GF-D8 (cell line): Measurements from ENCODE around the gene MEGF10.
"Not testable (repeated sequence)": the region's sequence is repeated elsewhere in the genome, so short reads cannot be mapped to it uniquely, and the experiment has no call there.

Experiments used
- DNase-seq: peaks from one replicate; lab custom pipeline; 2025; lab: John Stamatoyannopoulos, UW

Gene MEGF10

DNA sequence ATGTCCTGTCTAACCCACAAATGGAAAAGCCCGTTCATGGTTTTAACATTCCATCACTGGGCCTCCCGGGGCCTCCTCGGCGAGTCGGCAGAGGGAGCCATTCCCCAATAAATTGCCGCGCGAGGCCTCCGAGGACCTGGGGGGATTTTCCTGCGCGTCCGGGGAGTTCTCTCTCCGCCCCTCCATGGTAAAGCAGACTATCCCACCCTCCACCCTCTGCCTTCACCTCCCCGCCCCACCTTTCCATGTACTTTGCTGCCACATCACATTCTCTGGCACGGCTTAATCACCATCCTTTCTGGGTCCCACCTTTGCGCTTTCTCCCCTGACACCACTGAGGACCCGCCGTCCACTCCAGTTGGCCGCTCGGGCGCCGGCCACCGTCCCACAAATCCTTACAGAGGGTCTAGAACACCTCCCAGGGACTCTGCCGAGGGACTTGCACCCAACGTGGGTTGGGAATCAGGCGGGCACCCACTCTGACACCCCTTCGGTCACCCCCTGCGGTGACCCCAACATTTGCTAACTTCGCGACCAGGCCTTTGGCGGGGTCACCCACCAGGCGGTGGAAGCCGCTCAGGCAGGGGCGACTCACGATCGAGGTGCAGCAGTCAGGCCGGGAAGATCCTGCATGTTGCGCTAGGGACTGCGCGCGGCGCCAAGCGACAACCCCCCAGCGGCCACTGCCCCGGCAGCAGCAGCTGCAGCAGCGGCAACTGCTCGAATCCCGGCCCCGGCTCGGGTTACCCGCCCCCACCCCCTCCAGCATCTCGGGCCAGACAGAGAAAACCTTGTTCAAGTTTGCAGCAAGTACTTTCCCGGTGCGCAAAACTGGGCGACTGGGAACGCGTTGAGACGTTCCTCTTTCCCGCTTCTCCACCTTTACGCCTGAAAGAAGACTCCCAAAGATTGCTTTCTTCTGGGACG is at the start of gene MEGF10:
Gene MEGF10 (plus strand): TSS at position 778 of the 927 bp plus-strand sequence. CDS start 40,513 bp downstream, outside the sequence.
- no peak for DNase-seq

DNA sequence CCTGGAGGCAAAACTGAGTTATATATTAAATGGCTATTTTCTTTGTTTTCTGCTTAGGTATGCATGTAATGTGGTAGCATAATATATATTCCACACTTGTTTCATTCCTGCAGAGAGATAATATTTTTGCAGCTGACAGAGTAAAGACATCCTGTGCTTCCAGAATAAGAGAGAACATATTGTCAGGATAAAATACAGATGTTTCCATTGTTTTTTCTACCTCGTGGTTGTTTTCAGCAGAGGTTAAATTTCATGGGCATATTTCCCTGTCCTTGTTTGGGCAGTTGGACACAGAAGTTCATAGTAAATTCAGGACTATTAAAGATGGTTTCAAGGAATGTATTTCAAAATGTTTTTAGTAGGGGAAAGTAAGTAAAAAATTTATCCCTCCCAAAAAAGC is 47.6 kb upstream of the MEGF10 start:
- no peak for DNase-seq

DNA sequence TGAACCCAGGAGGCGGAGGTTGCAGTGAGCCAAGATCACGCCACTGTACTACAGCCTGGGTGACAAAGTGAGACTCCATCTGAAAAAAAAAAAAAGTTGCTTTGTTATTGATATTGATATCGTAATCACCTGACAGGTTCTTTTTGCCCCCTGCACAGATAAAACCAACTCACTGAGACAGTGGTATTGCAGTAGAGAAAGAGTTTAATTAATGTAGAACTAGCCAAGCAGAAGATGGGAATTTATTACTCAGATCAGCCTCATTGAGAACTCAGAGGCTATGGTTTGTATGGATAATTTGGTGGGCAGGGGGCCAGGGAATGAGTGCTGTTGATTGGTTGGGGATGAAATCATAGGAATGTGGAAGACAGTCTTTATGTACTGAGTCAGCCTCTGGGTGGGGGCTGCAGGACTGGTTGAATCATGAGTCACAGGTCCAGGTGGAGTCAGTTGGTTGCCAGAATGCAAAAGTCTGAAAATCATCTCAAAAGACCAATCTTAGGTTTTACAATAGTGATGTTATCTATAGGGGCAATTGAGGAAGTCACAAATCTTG is 35.8 kb upstream of the MEGF10 start:
- DNase-seq: no peak

DNA sequence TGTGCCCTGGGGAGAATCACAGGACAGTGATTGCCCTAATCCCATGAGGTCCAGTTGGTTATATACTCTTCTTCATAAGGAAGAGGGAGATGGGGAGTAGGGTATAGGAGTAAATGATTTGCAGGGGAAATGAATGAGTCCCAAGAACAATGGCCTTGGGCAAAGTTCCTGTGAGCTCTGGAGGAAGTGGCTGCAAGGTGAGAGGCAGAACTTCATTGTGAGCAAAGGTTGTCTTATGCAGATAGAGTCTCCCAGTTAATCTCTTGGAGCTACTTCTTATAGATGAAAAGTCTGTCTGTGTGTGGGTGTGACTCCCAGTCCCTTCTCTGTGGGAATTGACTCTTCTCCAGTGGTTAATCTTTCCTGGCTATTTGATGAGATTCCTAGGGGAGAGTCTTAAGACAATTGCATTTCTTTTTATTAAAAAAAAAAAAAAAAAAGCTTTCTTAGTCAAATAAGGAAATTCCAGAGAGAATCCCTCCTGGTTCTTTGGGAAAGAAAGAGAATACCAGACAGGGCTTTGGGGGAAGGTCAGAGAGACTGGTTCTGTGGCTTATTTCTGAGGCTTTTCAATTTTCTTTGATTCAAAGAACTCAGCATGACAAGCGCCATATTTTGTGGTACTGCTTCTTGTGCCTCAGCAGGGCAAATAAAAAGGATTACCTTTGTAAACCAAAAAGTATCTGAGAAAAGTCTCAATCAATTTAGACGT is 33.6 kb upstream of the MEGF10 start:
- DNase-seq: no peak

DNA sequence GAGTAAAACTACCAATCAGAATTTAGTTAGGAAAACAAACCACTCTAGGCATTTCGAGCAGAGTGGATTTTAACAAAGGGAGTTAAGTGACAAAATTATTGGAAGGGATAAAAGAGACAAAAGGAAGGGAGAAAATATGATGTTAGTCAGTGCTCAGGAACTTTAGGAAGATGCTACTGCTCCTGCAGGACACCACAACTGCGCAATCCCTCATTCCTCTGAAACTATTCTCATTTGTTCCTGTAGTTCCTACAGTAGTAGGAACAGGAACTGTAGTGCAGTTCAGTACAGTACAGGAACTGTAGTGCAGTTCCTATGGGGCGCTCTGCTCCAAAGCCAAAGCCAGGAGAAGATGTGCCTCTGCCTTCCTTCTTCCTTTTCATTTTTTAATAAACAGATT is 29.9 kb upstream of the MEGF10 start:
- no peak for DNase-seq

DNA sequence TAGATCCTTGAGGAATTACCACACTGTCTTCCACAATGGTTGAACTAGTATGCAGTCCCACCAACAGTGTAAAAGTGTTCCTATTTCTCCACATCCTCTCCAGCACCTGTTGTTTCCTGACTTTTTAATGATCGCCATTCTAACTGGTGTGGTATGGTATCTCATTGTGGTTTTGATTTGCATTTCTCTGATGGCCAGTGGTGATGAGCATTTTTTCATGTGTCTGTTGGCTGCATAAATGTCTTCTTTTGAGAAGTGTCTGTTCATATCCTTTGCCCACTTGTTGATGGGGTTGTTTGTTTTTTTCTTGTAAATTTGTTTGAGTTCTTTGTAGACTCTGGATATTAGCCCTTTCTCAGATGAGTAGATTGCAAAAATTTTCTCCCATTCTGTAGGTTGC is 25.1 kb upstream of the MEGF10 start:
- DNase-seq: not testable (repeated sequence)

DNA sequence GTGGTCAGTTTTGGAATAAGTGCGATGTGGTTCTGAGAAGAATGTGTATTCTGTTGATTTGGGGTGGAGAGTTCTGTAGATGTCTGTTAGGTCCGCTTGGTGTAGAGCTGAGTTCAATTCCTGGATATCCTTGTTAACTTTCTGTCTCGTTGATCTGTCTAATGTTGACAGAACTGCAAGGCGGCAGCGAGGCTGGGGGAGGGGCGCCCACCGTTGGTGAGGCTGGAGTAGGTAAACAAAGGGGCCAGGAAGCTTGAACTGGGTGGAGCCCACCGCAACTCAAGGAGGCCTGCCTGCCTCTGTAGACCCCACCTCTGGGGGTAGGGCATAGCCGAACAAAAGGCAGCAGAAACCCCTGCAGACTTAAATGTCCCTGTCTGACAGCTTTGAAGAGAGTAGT is 22.3 kb upstream of the MEGF10 start:
- DNase-seq: not testable (repeated sequence)

DNA sequence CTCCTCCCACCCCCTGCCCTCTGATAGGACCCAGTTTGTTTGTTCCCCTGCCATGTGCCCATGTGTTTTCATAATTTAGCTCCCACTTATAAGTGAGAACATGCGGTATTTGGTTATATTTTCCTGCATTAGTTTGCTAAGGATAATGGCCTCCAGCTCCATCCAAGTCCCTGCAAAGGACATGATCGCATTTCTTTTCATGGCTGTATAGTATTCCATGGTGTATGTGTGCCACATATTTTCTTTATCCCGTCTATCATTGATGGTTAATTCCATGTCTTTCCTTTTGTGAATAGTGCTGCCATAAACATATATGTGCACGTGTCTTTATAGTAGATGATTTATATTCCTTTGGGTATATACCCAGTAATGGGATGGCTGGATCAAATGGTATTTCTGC is 19.9 kb upstream of the MEGF10 start:
- DNase-seq: not testable (repeated sequence)

DNA sequence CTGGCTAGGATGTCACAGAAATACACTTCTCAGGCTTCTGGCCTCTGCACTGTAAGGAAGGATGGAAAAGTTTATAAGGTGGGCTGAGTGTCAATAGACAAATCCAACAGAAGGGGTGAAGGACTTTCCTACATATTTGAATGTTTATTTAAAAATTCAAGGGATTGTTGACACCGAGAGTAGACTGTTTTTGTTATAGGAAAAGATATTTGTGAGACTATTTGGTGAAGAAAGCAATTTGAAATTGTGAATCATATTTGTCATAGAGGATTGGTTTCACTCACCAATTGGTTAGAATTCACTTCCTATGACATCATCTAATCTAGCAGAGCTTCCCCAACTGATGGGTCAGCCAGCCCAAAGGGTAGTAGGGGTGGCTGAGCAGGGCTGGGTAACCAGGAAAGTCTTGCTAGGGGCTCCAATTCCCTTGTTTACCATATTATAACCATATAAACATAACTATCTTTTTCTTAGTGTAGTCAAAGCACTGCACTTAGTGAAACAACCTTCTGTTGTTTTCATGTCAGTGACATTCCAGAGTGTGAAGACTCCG is 14.9 kb upstream of the MEGF10 start:
- no peak for DNase-seq

DNA sequence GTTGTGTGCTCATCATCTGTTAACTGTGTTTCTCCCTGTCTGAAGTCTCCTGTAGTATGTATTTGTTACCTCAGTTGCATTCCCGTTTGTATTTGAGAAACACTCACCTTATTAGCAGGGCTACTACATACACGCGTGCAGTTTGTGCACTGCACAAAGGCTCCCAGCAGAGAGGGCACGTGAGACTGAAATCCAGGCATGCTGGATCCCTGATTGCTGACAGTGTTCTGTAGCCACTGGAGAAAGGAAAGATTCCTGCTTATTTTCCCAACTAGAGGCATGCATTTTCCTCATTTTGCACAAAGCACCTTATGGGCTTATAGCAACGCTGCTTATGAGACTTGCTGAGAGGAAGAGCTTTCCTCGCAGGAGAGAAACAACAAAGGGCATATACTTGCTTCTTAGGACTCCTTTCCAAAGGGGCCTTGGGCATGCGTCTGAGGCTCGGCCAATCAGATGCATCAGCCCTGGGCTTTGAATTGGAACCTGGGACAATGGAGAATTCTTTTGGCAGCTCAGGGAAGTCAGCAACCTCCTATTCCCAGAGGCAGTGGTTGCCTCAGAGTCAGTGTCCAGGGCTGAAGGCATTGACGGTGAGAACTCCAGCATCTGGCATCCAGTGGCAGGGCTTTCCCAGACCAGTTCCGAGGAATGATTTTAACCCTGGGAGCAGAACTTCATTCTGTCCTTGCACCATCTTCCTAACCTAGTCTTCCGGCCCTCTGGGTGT is 9.9 kb upstream of the MEGF10 start:
- DNase-seq: no peak

DNA sequence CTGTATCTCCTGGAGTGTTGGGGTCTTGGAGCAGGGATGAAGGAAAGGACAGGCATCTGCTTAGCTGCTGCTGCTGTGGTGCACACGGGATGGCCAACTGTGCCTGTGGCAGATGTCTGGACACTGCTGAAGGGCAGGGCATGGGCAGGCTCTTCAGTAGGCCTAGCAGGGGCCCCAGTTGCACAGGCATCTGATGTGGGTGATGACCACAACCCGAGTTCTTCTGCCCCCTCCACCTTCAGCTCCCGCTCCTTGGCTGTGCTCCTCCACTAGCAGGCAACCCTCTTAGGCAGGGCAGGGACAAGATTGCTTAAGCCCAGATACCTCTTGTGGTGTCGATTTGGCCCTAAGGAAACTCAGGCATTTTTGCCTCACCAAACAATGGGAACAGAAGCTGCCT is 9.0 kb upstream of the MEGF10 start:
- no peak for DNase-seq

DNA sequence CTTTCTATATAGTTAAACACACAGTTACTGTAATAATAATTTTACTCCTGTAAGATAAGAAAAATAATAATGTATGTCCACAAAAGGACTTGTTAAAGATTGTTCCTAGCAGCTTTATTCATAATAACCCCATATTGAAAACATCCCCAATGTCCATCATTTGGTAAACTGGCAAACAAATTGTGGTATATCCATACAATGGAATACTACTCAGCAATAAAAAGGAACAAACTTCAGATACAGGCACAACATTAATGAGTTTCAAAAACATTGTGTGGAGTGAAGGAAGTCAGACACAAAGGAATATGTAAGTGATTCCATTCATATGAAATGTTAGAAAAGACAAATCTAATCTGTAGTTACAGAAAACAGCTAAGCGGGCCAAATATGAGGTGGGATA is 1.9 kb upstream of the MEGF10 start:
- no peak for DNase-seq

DNA sequence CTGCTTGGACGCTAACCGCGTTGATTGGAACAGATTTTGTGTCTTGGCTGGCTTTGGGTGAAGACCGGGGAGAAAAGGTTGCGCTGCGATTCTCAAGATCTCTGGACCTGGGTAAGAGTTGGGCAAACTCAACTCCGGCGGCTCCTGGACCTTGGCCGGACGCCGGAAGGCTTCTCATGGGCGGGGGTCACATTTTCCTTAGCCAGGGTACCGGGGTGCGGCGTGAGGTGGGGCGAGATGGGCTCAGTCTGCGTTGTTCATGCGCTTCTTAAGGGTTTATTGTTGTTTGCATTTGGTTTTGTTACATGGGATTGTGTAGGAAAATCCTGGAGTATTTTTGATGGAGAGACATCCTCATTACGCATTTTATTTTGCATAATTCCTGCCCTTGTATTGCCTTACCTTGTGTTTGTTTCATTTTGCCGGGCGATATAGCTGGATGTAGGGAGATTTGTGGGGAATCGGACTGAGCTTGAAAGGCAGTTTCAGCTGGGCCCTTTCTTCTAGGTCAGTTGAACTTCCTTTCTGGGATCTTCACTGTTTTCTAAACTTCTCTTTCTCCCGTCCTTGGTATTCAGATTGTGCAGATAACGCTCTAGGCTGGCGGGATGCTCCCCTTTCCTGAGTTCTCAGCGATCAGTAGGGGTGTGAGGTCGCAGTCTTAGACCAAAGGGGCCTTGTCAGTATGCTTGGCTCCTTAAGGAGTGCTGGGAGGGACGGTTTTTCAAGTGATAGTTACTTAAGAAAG is 524 bp downstream of the MEGF10 start:
- DNase-seq: no peak

DNA sequence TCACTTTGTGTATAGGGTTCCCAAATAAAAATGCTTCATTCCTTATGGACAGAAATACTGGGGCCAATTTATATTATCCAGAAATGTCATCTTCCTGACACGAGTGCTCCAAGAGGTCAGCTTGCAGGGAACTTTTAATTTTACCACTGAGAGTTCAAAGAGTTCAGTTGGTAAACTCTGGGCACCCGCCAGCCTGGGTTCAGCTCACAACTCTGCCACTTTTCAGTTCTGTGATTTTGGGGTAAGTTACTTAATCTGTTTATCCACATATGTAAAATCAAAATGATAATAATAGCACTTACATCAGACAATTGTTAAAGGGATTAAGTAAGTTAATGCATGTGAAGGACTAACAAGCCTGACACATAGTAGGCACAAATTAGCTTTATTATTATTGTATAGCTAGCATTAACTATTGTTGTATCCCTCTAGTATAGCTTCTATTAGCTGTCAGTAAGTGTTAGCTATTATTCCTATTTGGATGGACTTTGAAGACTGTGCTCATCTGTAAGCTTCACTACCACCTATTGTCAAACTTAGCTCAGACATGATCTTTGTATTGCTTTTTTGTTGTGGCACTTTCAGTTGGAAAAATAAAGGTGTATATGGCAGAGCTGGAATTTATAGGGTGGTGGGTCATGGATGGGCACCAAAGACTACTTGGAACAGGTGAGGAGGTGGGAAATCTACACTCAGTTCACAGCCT is 1.6 kb downstream of the MEGF10 start:
- no peak for DNase-seq

DNA sequence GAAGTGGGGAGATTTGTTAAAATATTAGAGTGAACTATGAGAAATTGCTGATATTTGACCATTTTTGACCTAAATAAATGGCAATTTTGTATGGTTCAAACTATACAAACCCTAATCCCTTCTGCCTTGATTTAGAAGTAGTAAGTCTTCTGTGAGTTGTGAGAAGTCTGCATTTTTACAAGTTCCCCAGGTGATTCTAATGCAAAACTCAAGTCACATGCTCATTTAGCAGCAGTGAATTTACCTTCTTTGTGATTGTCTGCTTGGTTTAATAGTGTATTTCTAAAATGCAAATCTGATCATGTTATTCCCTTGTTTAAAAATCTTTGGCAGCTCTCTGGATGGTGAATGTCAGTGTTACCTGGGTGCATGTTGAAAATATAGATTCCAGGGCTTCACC is 2.8 kb downstream of the MEGF10 start:
- DNase-seq: no peak

DNA sequence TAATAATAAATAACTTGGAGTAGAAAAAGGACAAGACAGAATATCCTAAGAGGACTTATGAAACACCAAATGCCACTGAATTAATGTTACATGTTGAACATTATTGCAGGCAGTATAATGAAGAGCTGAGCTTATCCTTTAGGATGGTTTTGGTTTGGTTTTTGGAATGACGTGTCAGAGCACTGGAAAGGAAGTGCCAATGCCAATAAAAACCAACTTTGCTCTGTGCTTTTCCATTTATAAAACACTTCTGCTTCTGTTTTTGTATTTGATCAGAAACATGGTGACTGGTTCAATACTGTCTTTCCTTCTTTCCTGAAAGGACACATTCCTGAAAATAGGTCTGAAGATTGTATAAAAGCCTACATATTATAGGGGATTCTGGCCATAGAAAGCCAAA is 4.2 kb downstream of the MEGF10 start:
- DNase-seq: no peak

DNA sequence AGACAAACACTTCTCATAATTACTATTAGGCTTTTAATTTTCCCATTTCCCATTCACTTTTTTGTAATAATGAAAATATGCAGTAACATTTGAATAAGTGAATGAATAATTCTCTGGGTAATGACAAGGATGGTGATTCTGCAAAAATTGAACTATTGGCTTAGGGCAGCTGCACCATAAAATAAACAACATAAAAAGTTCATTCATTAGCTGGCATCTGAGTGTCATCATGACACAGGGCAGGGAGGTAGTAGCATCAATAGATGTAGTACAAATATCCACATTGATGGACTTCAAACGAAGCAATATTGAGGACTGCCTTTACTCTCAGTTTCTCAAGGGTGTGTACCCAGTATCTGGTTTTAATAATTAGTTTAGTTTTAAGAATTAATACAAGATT is 4.9 kb downstream of the MEGF10 start:
- DNase-seq: no peak

DNA sequence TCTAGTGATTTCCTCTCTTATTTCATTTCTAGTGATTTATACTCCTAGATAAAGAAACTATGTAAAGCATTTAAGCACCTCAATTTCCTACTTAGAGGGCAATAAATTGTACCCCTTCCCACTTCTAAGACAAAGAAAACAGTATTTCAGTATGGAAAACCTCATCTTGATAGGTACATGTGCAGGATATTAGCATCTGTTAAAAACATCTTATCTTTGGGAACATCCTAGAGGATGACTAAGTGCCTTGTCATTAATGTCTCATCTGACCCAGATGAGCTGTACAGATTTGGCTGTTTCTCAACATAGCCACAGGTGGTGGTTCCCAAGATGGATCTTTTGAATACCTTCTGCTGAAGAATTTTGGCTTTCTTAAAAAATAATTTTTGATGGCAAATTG is 5.7 kb downstream of the MEGF10 start:
- no peak for DNase-seq

DNA sequence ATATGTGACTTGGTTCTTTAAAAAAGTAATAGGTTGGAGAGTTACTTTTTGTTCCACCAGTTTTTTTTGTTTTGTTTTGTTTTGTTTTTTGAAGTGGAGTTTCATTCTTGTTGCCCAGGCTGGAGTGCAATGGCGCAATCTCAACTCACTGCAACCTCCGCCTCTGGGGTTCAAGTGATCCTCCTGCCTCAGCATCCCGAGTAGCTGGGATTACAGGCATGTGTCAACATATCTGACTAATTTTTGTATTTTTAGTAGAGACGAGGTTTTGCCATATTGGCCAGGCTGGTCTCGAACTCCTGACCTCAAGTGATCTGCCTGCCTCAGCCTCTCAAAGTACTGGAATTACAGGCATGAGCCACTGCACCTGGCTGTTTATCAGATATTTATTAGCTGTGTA is 6.3 kb downstream of the MEGF10 start:
- DNase-seq: not testable (repeated sequence)

DNA sequence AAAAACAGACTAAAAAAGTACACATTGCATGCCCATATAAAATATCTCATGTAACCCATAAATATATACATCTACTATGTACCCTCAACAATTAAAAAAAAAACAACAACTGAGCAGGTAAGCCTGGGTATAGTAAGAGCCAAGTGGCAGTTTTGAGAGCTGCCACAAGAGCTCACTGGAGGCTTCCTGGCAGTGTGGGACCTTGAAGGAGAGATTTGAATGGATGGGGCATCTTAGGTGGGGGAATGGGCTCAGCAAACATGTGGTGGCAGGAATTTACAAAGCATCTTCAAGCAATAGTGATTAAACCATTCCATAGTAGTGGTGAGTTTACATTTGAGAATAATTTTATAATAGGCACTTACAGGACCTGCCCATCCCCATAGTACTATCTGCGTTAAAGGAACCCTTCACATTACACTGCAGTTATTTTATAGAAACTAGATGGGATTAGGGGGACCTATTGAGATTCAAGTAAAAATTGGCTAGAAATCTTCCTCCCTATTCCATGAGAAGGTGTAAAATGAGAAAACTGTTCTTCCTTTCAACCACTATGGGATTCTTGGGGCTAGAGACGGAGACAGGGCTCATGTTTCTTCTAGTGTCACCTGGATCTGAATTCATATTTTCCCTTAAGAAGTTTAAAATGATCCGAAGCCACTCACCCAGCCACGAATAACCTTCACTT is 6.9 kb downstream of the MEGF10 start:
- no peak for DNase-seq
